ENCODE results near the gene SIGLEC7. TPM values are rescaled to one million over a fixed set of nuclear protein-coding genes. Genes with fewer than 3 reads are reported as not detected.

Gene SIGLEC7
- total RNA-seq, 2 donors from 2014 or later = not detected

- no peak overlapping the region for H3K4me3 Mint-ChIP-seq
- Histone ChIP-seq H3K36me3 (ENCODE audit: control insufficient read depth, insufficient read depth, low read length) (no peaks in the 10 kb centered on the region), H3K4me1 (ENCODE audit: control insufficient read depth, insufficient read depth, low read length) (no peaks in the 10 kb centered on the region), H3K27ac (ENCODE audit: low read depth, low read length) (no peak overlapping the region), H3K9me3 (ENCODE audit: control insufficient read depth, low read length) (no peaks in the 10 kb centered on the region), H3K9ac (ENCODE audit: extremely low read depth, low read length, poor library complexity, severe bottlenecking) (no peak overlapping the region), H3K4me3 (ENCODE audit: low read length) (no peak overlapping the region), H3K27me3 (ENCODE audit: control insufficient read depth, insufficient read depth, low read length, poor library complexity, severe bottlenecking) (no peaks in the 10 kb centered on the region)
- no peaks in the 10 kb centered on the region for H3K36me3 Mint-ChIP-seq (ENCODE audit: low read depth)
- no peak for DNase-seq
- H3K27ac Mint-ChIP-seq = no peak overlapping the region
- H3K4me1 Mint-ChIP-seq = peaks cover 6% of the 10 kb centered on the region
- TF ChIP-seq CTCF (conservative IDR thresholded peaks at IDR 0.05) = no peak
- no peaks in the 10 kb centered on the region for H3K9me3 Mint-ChIP-seq
- peaks cover 15% of the 10 kb centered on the region for H3K27me3 Mint-ChIP-seq (ENCODE audit: insufficient read depth)
- WGBS, 2 experiments (ENCODE audit: insufficient coverage in 1 of 2, insufficient read length in 1 of 2) = 87 to 92% methylated on average over 10 to 22 of the region's 22 CpGs
Observed at GRCh38 chr19:51122112-51122981, 19.8 kb upstream of the SIGLEC7 start.

DNA sequence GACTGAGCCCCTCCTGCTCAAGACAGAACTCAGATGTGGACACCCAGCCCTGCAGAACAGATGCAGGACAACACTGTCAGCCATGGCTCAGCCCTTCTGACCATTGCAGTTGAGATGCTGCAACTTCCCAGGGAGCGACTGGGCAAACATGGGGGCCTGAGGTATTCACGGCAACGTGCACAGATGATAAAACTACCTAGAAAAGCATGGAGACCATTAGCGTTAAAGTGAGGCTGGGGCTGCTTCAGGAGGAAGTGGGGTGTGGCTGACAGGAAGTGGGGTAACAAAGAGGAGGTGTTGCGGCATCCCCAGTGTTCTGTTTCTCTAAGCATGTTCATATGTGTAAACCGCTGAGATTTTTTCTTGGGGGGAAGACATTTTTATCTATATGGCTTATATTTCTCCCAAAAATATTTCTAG, 18.7 kb upstream of the SIGLEC7 start:
- DNase-seq = no peak
- no peak overlapping the region for H3K9ac ChIP-seq (ENCODE audit: extremely low read depth, low read length, poor library complexity, severe bottlenecking)
- no peaks in the 10 kb centered on the region for H3K36me3 ChIP-seq (ENCODE audit: control insufficient read depth, insufficient read depth, low read length)
- H3K27ac ChIP-seq (ENCODE audit: low read depth, low read length) = no peak overlapping the region
- H3K9me3 ChIP-seq (ENCODE audit: control insufficient read depth, low read length) = no peaks in the 10 kb centered on the region
- no peak overlapping the region for H3K4me3 ChIP-seq (ENCODE audit: low read length)
- Mint-ChIP-seq H3K4me3 (no peak overlapping the region), H3K36me3 (ENCODE audit: low read depth) (no peaks in the 10 kb centered on the region), H3K4me1 (peaks cover 6% of the 10 kb centered on the region), H3K9me3 (no peaks in the 10 kb centered on the region), H3K27me3 (ENCODE audit: insufficient read depth) (peaks cover 15% of the 10 kb centered on the region), H3K27ac (no peak overlapping the region)
- H3K4me1 ChIP-seq (ENCODE audit: control insufficient read depth, insufficient read depth, low read length) = no peaks in the 10 kb centered on the region
- WGBS, 2 experiments (ENCODE audit: insufficient coverage in 1 of 2, insufficient read length in 1 of 2) = 87 to 93% methylated on average over 3 to 5 of the region's 6 CpGs
- H3K27me3 ChIP-seq (ENCODE audit: control insufficient read depth, insufficient read depth, low read length, poor library complexity, severe bottlenecking) = no peaks in the 10 kb centered on the region
- no peak for TF ChIP-seq CTCF (conservative IDR thresholded peaks at IDR 0.05)

GRCh38 chr19:51123802-51124201, 18.3 kb upstream of the SIGLEC7 start:
- H3K36me3 Mint-ChIP-seq (ENCODE audit: low read depth) = no peaks in the 10 kb centered on the region
- Histone ChIP-seq H3K4me3 (ENCODE audit: low read length) (no peak overlapping the region), H3K27ac (ENCODE audit: low read depth, low read length) (no peak overlapping the region), H3K9me3 (ENCODE audit: control insufficient read depth, low read length) (no peaks in the 10 kb centered on the region), H3K27me3 (ENCODE audit: control insufficient read depth, insufficient read depth, low read length, poor library complexity, severe bottlenecking) (no peaks in the 10 kb centered on the region), H3K9ac (ENCODE audit: extremely low read depth, low read length, poor library complexity, severe bottlenecking) (no peak overlapping the region), H3K4me1 (ENCODE audit: control insufficient read depth, insufficient read depth, low read length) (no peaks in the 10 kb centered on the region), H3K36me3 (ENCODE audit: control insufficient read depth, insufficient read depth, low read length) (no peaks in the 10 kb centered on the region)
- H3K27ac Mint-ChIP-seq = no peak overlapping the region
- no peak for DNase-seq
- no peaks in the 10 kb centered on the region for H3K9me3 Mint-ChIP-seq
- H3K4me3 Mint-ChIP-seq = no peak overlapping the region
- peaks cover 6% of the 10 kb centered on the region for H3K4me1 Mint-ChIP-seq
- TF ChIP-seq CTCF (conservative IDR thresholded peaks at IDR 0.05) = no peak
- 88 to 91% methylated on average over 8 to 9 of the region's 9 CpGs for WGBS, 2 experiments (ENCODE audit: insufficient coverage in 1 of 2, insufficient read length in 1 of 2)
- H3K27me3 Mint-ChIP-seq (ENCODE audit: insufficient read depth) = peaks cover 15% of the 10 kb centered on the region
